ENCODE measurements around the gene CERS4.

GRCh38 chr19:8185343-8186068 lies 23.7 kb upstream of the CERS4 start:
- TF ChIP-seq RXRA (IDR thresholded peaks at IDR 0.05; ENCODE audit: borderline replicate concordance, low read depth): no peak
- TF ChIP-seq, protein P1, sequence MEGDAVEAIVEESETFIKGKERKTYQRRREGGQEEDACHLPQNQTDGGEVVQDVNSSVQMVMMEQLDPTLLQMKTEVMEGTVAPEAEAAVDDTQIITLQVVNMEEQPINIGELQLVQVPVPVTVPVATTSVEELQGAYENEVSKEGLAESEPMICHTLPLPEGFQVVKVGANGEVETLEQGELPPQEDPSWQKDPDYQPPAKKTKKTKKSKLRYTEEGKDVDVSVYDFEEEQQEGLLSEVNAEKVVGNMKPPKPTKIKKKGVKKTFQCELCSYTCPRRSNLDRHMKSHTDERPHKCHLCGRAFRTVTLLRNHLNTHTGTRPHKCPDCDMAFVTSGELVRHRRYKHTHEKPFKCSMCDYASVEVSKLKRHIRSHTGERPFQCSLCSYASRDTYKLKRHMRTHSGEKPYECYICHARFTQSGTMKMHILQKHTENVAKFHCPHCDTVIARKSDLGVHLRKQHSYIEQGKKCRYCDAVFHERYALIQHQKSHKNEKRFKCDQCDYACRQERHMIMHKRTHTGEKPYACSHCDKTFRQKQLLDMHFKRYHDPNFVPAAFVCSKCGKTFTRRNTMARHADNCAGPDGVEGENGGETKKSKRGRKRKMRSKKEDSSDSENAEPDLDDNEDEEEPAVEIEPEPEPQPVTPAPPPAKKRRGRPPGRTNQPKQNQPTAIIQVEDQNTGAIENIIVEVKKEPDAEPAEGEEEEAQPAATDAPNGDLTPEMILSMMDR (IDR thresholded peaks at IDR 0.05): no peak
- no peak for TF ChIP-seq POLR2AphosphoS5 (IDR thresholded peaks at IDR 0.05; ENCODE audit: low read depth, low read length)
- TF ChIP-seq, protein P2, sequence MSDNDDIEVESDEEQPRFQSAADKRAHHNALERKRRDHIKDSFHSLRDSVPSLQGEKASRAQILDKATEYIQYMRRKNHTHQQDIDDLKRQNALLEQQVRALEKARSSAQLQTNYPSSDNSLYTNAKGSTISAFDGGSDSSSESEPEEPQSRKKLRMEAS (IDR thresholded peaks at IDR 0.05; ENCODE audit: low read depth): no peak
- no peak for TF ChIP-seq EZH2phosphoT487 (IDR thresholded peaks at IDR 0.05; ENCODE audit: borderline replicate concordance, low read depth)
- TF ChIP-seq RFX5 (IDR thresholded peaks at IDR 0.05; ENCODE audit: low read length): no peak
- TF ChIP-seq EP300 (IDR thresholded peaks at IDR 0.05; ENCODE audit: borderline replicate concordance in 1 of 2, low read depth in 1 of 2, low read length in 1 of 2): no peak
- no peak for TF ChIP-seq MXI1 (IDR thresholded peaks at IDR 0.05; ENCODE audit: low read depth, low read length)
- TF ChIP-seq YY1 (IDR thresholded peaks at IDR 0.05; ENCODE audit: low read depth): no peak
- no peak for TF ChIP-seq RAD21 (IDR thresholded peaks at IDR 0.05; ENCODE audit: low read length)
